Uterus (tissue), 2 donors: ENCODE data around the gene ACE.

Experiments
- POLR2A ChIP-seq, 2 donors: fragments of 450-650 bp; IDR thresholded peaks; one replicate each; pipeline ENCODE4 v1.6.1; 2016; ENCODE audit warnings: antibody characterized with exemption in 2 of 2, mild to moderate bottlenecking in 1 of 2, moderate library complexity in 1 of 2
- TF ChIP-seq, protein P1 (sequence below), 4 experiments: fragments of 200-600 bp in 2 of 4; fragments of 450-650 bp in 2 of 4; sonication (generic) in 2 of 4; IDR thresholded peaks; one replicate each; pipeline ENCODE4 v1.5.1; 2016 to 2019; ENCODE audit warnings: antibody characterized with exemption in 4 of 4, mild to moderate bottlenecking in 2 of 4, moderate library complexity in 1 of 4

DNA sequence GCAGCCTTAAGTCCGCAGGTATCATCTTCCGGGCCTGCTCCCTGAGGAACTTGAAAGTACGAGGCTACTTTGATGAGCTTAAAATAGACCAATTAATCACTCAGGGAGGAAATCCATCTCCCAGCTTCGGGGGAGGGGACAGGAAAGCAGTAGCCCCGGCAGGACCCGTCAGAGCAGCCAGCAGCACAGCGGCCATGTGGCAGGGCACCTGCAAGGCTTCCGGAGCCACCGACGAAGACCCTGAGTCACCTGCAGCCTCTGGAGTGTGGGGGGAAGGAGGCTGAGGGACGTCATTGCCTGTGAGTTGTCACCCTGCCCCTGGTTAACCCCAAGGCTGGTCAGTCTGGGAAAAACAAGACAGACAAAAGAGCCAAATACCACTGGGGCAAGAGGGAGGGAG lies 26.3 kb upstream of the ACE start:
- TF ChIP-seq POLR2A (IDR thresholded peaks at IDR 0.05) = no peak
- TF ChIP-seq, protein P1, sequence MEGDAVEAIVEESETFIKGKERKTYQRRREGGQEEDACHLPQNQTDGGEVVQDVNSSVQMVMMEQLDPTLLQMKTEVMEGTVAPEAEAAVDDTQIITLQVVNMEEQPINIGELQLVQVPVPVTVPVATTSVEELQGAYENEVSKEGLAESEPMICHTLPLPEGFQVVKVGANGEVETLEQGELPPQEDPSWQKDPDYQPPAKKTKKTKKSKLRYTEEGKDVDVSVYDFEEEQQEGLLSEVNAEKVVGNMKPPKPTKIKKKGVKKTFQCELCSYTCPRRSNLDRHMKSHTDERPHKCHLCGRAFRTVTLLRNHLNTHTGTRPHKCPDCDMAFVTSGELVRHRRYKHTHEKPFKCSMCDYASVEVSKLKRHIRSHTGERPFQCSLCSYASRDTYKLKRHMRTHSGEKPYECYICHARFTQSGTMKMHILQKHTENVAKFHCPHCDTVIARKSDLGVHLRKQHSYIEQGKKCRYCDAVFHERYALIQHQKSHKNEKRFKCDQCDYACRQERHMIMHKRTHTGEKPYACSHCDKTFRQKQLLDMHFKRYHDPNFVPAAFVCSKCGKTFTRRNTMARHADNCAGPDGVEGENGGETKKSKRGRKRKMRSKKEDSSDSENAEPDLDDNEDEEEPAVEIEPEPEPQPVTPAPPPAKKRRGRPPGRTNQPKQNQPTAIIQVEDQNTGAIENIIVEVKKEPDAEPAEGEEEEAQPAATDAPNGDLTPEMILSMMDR (IDR thresholded peaks at IDR 0.05) = no peak
